ENCODE measurements around the gene ZNF284.

ZNF284 gene

GRCh38 chr19:44071824-44072542 is at the start of gene ZNF284:
ZNF284 (plus strand) TSS chr19:44072159; CDS start chr19:44076390, 4,231 bp downstream.
- peak; percentile 79 to 82 for DNase-seq

- DNase-seq: no peak
Observed at GRCh38 chr19:44024900-44025216, 47.1 kb upstream of the ZNF284 start.

DNA sequence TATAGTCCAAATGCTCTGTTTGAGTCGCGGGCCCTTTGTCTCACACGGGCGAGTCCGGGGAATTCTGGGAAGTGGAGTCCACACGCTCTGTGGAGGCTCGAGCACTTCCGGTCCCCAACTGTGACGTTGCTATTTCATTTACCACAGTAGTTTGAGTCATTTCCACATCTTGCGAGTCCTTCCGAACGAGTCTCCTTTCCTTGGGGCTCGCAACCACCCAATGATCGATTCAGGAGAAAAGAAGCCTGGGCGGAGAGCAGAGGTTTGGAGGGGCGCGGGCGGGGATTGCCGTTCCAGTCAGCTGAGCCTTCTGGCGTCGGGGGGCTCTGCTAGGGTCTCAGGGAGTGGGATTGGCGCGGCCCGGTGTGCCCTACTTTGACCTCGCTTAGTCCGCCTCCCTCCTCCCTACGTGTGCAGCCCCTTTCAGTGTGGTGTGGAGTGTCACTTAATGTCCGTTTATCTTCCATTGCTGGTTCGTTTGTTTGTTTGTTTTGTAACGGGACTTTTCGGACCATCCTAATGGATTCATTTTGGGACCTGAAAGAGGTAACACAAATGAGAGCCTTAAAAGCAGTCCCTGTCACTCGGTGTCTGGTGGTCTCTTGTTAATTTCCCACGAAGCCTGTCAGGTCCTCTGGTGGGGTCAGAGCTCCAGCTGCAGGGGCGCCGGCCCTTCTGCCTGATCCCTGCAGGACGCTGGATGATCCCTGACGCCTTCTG is 46.6 kb upstream of the ZNF284 start, which contains the start of gene ZNF222:
Gene ZNF222 (plus strand): TSS at position 163 of the 720 bp plus-strand sequence. CDS start 58 bp downstream, at position 221.
- peak; percentile 75 to 81 for DNase-seq

- DNase-seq: no peak
Observed at GRCh38 chr19:44026622-44027021, 45.3 kb upstream of the ZNF284 start.

DNA sequence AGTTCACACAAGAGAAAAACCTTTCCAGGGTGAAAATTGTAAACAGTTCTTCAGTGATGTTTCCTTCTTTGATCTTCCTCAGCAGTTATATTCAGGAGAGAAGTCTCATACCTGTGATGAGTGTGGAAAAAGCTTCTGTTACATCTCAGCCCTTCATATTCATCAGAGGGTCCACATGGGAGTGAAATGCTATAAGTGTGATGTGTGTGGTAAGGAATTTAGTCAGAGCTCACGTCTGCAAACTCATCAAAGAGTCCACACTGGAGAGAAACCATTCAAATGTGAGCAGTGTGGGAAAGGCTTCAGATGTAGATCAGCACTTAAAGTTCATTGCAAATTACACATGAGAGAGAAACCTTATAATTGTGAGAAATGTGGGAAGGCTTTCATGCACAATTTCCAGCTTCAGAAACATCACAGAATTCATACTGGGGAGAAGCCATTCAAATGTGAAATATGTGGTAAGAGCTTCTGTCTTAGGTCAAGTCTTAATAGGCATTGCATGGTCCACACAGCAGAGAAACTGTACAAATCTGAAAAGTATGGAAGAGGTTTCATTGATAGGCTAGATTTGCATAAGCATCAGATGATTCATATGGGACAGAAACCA is 39.9 kb upstream of the ZNF284 start:
- no peak for DNase-seq

GRCh38 chr19:44042147-44042546 is 29.8 kb upstream of the ZNF284 start:
- no peak for DNase-seq

DNA sequence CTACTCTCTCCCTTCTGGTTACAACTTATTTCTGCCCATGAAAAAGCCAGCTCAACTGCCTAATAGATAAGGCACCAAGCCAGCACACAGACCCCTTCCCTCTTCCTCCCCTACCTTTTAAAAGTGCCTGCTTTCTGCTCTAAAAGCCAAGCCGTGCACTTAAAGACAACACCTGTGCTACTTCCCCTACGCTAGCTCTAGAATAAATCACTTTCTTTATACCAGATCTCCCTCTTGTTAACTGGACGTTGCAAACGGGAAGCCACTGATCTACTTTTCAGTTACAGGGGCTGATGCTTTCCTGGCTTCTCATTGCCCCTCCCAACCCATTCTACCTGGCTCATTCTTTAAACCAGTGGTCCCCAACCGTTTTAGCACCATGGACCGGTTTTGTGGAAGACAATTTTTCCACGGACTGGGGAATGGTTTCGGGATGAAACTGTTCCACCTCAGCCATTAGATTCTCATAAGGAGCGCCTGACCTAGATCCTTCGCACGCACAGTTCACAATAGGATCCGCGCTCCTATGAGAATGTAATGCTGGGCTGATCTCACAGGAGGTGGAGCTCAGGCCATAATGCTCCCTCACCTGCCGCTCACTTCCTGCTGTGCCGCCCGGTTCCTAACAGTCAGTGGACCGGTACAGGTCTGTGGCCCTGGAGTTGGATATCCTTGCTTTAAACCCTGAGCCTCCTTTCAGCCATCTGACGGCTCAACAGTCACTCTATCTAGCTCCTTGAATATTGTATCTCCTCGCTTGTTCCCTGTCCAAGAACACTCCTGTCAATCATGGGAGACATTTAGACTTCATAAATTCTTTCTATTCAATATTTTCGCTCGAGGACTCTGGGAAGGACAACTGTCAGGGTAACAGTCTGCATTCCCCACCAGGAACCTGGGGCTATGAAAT is 21.0 kb upstream of the ZNF284 start:
- DNase-seq: peak; percentile 17 to 31

- DNase-seq: peak; percentile 67 to 80
Observed at GRCh38 chr19:44051650-44052402, 20.1 kb upstream of the ZNF284 start, which contains the start of gene ZNF223. ZNF223 (plus strand) TSS chr19:44052036; CDS start chr19:44055177, 3,141 bp downstream.

GRCh38 chr19:44055870-44056269 is 16.1 kb upstream of the ZNF284 start:
- DNase-seq: no peak

- no peak for DNase-seq
Observed at GRCh38 chr19:44059229-44059628, 12.7 kb upstream of the ZNF284 start.

DNA sequence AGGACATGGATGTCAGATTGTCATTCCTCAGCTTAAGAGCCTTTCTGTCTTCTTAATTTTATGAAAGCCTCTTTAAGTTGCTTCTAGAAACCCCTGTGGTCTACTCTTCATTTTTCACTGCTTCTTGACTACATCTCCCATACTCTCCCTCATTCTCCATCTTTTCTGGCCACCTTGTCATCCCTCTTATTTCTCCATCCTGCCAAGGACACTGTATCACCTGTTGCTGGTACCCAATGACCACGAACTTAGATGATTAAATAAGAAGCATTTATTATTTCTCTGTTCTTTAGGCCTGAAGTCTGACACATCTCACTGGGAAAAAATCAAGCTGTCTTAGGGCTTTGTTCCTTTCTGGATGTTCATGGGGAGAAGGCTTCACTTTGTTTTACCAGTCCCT is 10.9 kb upstream of the ZNF284 start:
- no peak for DNase-seq

GRCh38 chr19:44066305-44066704 is 5.7 kb upstream of the ZNF284 start:
- no peak for DNase-seq

DNA sequence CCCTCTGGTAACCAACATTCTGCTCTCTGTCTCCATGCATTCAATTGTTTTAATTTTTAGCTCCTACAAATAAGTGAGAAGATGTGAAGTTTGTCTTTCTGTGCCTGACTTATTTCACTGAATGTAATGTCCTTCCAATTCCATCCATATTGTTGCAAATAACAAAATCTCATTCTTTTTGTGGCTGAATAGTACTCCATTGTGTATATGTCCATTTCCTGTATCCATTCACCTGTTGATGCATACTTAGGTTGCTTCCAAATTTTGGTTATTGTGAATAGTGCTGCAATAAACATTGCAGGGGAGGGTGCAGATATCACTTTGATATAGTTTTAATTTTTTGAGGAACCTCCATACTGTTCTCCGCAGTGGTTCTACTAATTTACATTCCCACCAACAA is 2.5 kb upstream of the ZNF284 start:
- no peak for DNase-seq

- no peak for DNase-seq
Observed at GRCh38 chr19:44072543-44073401, 813 bp downstream of the ZNF284 start.

- no peak for DNase-seq
Observed at GRCh38 chr19:44076325-44076724, 4.4 kb downstream of the ZNF284 start.

DNA sequence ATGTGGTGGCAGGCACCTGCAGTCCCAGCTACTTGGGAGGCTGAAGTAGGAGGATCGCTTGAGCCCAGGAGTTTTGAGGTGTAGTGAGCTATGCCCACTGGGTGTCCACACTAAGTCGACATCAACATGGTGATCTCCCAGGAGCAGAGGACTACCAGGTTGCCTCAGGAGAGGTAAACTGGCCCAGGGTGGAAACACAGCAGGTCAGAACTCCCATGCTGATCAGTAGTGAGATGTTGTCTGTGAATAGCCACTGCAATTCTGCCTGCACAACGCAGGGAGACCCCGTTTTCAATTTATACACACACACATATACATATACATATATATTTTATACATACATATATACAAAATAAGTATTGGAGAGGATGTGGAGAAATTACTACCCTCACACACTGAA is 20.1 kb downstream of the ZNF284 start:
- DNase-seq: no peak

GRCh38 chr19:44093931-44094765 is 22.2 kb downstream of the ZNF284 start, which contains the start of gene ZNF224:
ZNF224 (plus strand) TSS chr19:44094361; CDS start chr19:44097874, 3,513 bp downstream.
- peak; percentile 82 to 85 for DNase-seq

DNA sequence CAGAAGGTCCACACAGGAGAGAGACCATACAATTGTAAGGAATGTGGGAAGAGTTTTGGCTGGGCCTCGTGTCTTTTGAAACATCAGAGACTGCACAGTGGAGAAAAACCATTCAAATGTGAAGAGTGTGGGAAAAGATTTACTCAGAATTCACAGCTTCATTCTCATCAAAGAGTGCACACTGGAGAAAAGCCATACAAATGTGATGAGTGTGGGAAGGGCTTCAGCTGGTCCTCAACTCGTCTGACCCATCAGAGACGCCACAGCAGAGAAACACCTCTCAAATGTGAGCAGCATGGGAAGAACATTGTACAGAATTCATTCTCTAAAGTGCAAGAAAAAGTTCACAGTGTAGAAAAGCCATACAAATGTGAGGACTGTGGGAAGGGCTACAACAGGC is 35.8 kb downstream of the ZNF284 start:
- DNase-seq: no peak

DNA sequence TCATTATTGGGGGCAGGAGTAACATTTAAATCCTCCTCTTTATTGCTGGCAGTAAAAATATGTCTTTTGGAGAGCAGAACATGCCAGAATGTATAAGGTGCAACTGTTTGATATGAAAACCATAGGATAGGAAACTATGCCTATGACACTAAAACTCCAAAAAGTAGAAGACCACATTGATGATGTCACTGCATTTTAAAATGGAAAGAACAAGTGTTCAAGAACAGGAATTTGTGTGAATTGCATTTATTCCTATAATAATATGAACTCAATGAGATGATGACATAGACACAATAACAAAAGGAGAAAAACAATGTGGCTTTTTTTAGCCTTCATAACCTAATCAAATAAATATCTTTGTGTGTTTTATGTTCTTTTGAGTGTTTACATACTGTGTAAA is 37.5 kb downstream of the ZNF284 start:
- no peak for DNase-seq

DNA sequence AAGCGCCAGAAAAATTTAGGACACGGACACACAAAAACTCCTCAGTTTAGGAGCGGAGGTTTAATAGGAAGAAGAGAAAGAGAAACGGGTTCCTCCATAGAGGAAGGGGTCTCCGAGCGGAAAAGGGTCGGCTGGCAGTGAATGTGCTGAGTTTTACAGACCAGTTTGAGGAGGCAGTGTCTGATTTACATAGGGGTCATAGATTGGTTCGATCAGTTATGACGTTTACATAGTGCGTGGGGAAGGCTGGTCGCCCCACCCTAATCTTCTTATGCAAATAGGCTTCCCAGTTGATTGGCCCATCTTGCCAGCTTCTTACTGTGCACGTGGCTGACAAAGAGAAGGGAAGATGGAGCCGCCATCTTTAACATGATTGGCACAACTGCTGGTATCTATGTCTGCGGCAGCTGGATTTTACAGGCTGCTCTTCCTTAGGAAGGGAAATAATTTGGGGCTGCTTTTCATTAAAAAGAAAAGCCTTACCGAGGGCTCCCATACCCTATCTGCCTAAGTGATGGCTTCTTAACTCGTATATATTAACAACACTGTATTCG is 40.0 kb downstream of the ZNF284 start:
- DNase-seq: peak in 1 of 2 donors; percentile 1
